ENCODE measurements around the gene IQSEC1. TPM values are rescaled to one million over a fixed set of nuclear protein-coding genes. Genes with fewer than 3 reads are reported as not detected.

IQSEC1 gene
- total and polyA plus RNA-seq, 2 experiments from 2014 or later: 17.8 to 51.7 TPM

- Histone ChIP-seq H3K27me3 (no peaks in the 10 kb centered on the region), H3K4me3 (no peak overlapping the region), H3K4me1 (ENCODE audit: low read depth) (peaks cover 2% of the 10 kb centered on the region), H3K36me3 (no peaks in the 10 kb centered on the region), H3K27ac (no peak overlapping the region), H3K9me3 (ENCODE audit: low read depth) (no peaks in the 10 kb centered on the region)
- TF ChIP-seq CTCF (IDR thresholded peaks at IDR 0.05; ENCODE audit: low read depth, low read length): no peak
- no peak for DNase-seq (ENCODE audit: low read depth in 1 of 2, low spot score in 1 of 2)
Observed at GRCh38 chr3:13009946-13010315, 63.3 kb downstream of the IQSEC1 start.

DNA sequence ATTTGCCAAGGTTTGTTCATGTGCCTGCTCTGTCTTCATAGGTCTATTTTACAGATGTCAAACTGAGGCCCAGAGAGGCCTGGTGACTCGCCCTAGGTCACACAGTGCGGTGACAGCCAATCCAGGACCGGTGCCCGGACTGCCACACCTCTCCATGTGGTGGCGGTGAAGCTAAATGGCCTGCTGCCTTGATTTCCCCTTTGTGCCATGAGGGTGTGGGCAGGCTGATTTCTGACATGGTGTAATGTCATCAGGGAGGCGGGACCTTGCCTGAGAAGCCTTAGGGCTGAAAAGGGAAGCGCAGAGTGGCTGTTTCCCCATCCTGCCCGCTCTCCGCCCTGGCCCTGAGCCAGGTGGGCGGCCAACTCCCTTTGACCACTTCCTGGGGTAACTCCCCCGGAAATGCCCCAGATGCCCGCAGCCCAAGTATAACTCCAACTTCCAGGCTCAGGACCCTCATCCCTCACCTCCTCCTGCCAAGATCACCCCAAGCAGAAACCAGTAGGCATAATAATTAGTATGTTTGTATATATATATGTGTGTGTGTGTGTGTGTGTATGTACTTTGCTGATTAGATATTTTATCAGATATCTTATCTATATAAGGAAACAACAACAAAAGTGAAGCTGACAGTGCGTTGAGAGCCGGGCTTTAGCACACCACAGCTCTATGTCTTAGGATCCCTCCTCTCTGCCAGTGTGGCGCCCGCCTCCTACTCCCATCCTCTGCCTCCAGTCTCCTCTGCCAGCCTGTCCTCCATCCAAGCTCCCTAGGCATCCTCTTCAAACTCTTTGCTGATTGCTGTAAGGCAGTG, 63.9 kb downstream of the IQSEC1 start:
- no peaks in the 10 kb centered on the region for H3K9me3 ChIP-seq (ENCODE audit: low read depth)
- no peaks in the 10 kb centered on the region for H3K36me3 ChIP-seq
- no peak overlapping the region for H3K4me3 ChIP-seq
- H3K4me1 ChIP-seq (ENCODE audit: low read depth): peaks cover 2% of the 10 kb centered on the region
- H3K27ac ChIP-seq: no peak overlapping the region
- DNase-seq (ENCODE audit: low read depth in 1 of 2, low spot score in 1 of 2): peak in 1 of 2 donors; percentile 50
- H3K27me3 ChIP-seq: no peaks in the 10 kb centered on the region
- TF ChIP-seq CTCF (IDR thresholded peaks at IDR 0.05; ENCODE audit: low read depth, low read length): no peak

GRCh38 chr3:13008155-13008995, 64.9 kb downstream of the IQSEC1 start:
- H3K36me3 ChIP-seq: no peaks in the 10 kb centered on the region
- no peaks in the 10 kb centered on the region for H3K27me3 ChIP-seq
- peaks cover 2% of the 10 kb centered on the region for H3K4me1 ChIP-seq (ENCODE audit: low read depth)
- no peak overlapping the region for H3K4me3 ChIP-seq
- no peak overlapping the region for H3K27ac ChIP-seq
- H3K9me3 ChIP-seq (ENCODE audit: low read depth): no peaks in the 10 kb centered on the region
- DNase-seq (ENCODE audit: low read depth in 1 of 2, low spot score in 1 of 2): no peak
- TF ChIP-seq CTCF (IDR thresholded peaks at IDR 0.05; ENCODE audit: low read depth, low read length): no peak

- H3K36me3 ChIP-seq: no peaks in the 10 kb centered on the region
- no peaks in the 10 kb centered on the region for H3K27me3 ChIP-seq
- peaks cover 2% of the 10 kb centered on the region for H3K4me1 ChIP-seq (ENCODE audit: low read depth)
- TF ChIP-seq CTCF (IDR thresholded peaks at IDR 0.05; ENCODE audit: low read depth, low read length): no peak
- H3K9me3 ChIP-seq (ENCODE audit: low read depth): no peaks in the 10 kb centered on the region
- no peak for DNase-seq (ENCODE audit: low read depth in 1 of 2, low spot score in 1 of 2)
- H3K4me3 ChIP-seq: no peak overlapping the region
- no peak overlapping the region for H3K27ac ChIP-seq
Observed at GRCh38 chr3:13007251-13007941, 65.8 kb downstream of the IQSEC1 start.

- TF ChIP-seq CTCF (IDR thresholded peaks at IDR 0.05; ENCODE audit: low read depth, low read length): no peak
- peaks cover under 1% of the 10 kb centered on the region for H3K4me1 ChIP-seq (ENCODE audit: low read depth)
- H3K9me3 ChIP-seq (ENCODE audit: low read depth): no peaks in the 10 kb centered on the region
- no peak overlapping the region for H3K27ac ChIP-seq
- H3K36me3 ChIP-seq: no peaks in the 10 kb centered on the region
- no peaks in the 10 kb centered on the region for H3K27me3 ChIP-seq
- DNase-seq (ENCODE audit: low read depth in 1 of 2, low spot score in 1 of 2): no peak
- no peak overlapping the region for H3K4me3 ChIP-seq
Observed at GRCh38 chr3:13006216-13006990, 66.8 kb downstream of the IQSEC1 start.
